HEK293 (cell line): ENCODE data around the gene ARHGDIA.

Source experiments
- GLIS2 ChIP-seq: fragments of 450-650 bp; formaldehyde crosslinking; IDR thresholded peaks from 2 replicates; pipeline ENCODE4 v1.5.1; 2016; ENCODE audit warnings: missing biosample characterization, missing genetic modification characterization
- KLF16 ChIP-seq: fragments of 450-650 bp; formaldehyde crosslinking; IDR thresholded peaks from 2 replicates; pipeline ENCODE4 v1.5.1; 2017; ENCODE audit warnings: missing biosample characterization, missing genetic modification characterization
- KLF7 ChIP-seq: fragments of 450-650 bp; formaldehyde crosslinking; IDR thresholded peaks from 2 replicates; pipeline ENCODE4 v1.5.1; 2016; ENCODE audit warnings: missing biosample characterization, missing genetic modification characterization, borderline replicate concordance
- KLF8 ChIP-seq: fragments of 450-650 bp; formaldehyde crosslinking; IDR thresholded peaks from 2 replicates; pipeline ENCODE4 v1.5.1; 2016; ENCODE audit warnings: missing biosample characterization, missing genetic modification characterization
- TRIM28 ChIP-seq: IDR thresholded peaks from 2 replicates; pipeline ENCODE4 v1.6.1; 2011; ENCODE audit warnings: low read length, control low read depth, borderline replicate concordance
- ZBTB17 ChIP-seq: fragments of 450-650 bp; formaldehyde crosslinking; IDR thresholded peaks from 2 replicates; pipeline ENCODE4 v1.5.1; 2016; ENCODE audit warnings: missing biosample characterization, missing genetic modification characterization
- ZBTB7A ChIP-seq: fragments of 450-650 bp; formaldehyde crosslinking; IDR thresholded peaks from 2 replicates; pipeline ENCODE4 v1.5.1; 2016; ENCODE audit warnings: low read depth, missing biosample characterization, missing genetic modification characterization
- ZFP3 ChIP-seq: fragments of 450-650 bp; formaldehyde crosslinking; IDR thresholded peaks from 2 replicates; pipeline ENCODE4 v1.5.1; 2016; ENCODE audit warnings: low read depth, missing biosample characterization, missing genetic modification characterization
- ZIC2 ChIP-seq: fragments of 450-650 bp; formaldehyde crosslinking; IDR thresholded peaks from 2 replicates; pipeline ENCODE4 v1.5.1; 2016; ENCODE audit warnings: missing biosample characterization, missing genetic modification characterization
- ZNF121 ChIP-seq: fragments of 450-650 bp; formaldehyde crosslinking; IDR thresholded peaks from 2 replicates; pipeline ENCODE4 v1.5.1; 2016; ENCODE audit warnings: missing biosample characterization, missing genetic modification characterization
- ZNF174 ChIP-seq: fragments of 450-650 bp; formaldehyde crosslinking; IDR thresholded peaks from 2 replicates; pipeline ENCODE4 v1.5.0; 2017; ENCODE audit warnings: missing biosample characterization, mild to moderate bottlenecking, missing genetic modification characterization
- ZNF214 ChIP-seq: fragments of 450-650 bp; formaldehyde crosslinking; IDR thresholded peaks from 2 replicates; pipeline ENCODE4 v1.5.1; 2017; ENCODE audit warnings: missing biosample characterization, mild to moderate bottlenecking, missing genetic modification characterization, borderline replicate concordance
- ZNF221 ChIP-seq: fragments of 450-650 bp; formaldehyde crosslinking; IDR thresholded peaks from 2 replicates; pipeline ENCODE4 v1.5.1; 2017; ENCODE audit warnings: missing biosample characterization, missing genetic modification characterization, borderline replicate concordance
- ZNF24 ChIP-seq: fragments of 450-650 bp; formaldehyde crosslinking; IDR thresholded peaks from 2 replicates; pipeline ENCODE4 v1.5.1; 2016; ENCODE audit warnings: missing biosample characterization, missing genetic modification characterization
- ZNF274 ChIP-seq, 2 experiments: fragments of 200-500 bp in 1 of 2; fragments of 450-650 bp in 1 of 2; sonication (Bioruptor generic) in 1 of 2; formaldehyde crosslinking in 1 of 2; IDR thresholded peaks; 2 replicates each; pipeline versions ENCODE4 v1.5.1 to v1.6.1; 2014 to 2016; ENCODE audit warnings: borderline replicate concordance in 1 of 2, inconsistent platforms in 1 of 2, low read length in 1 of 2, missing biosample characterization in 1 of 2, missing genetic modification characterization in 1 of 2
- ZNF354C ChIP-seq: fragments of 450-650 bp; formaldehyde crosslinking; IDR thresholded peaks from 2 replicates; pipeline ENCODE4 v1.5.1; 2016; ENCODE audit warnings: missing biosample characterization, missing genetic modification characterization, low read depth, borderline replicate concordance
- ZNF366 ChIP-seq: fragments of 450-650 bp; formaldehyde crosslinking; conservative IDR thresholded peaks from 2 replicates; pipeline ENCODE4 v1.5.1; 2016; ENCODE audit warnings: missing biosample characterization, missing genetic modification characterization
- ZNF423 ChIP-seq: fragments of 450-650 bp; formaldehyde crosslinking; IDR thresholded peaks from 2 replicates; pipeline ENCODE4 v1.5.1; 2016; ENCODE audit warnings: missing biosample characterization, missing genetic modification characterization
- ZNF521 ChIP-seq: fragments of 450-650 bp; formaldehyde crosslinking; IDR thresholded peaks from 2 replicates; pipeline ENCODE4 v1.5.1; 2017; ENCODE audit warnings: missing biosample characterization, mild to moderate bottlenecking, missing genetic modification characterization
- ZNF544 ChIP-seq: fragments of 450-650 bp; formaldehyde crosslinking; IDR thresholded peaks from 2 replicates; pipeline ENCODE4 v1.5.0; 2017; ENCODE audit warnings: missing biosample characterization, missing genetic modification characterization
- ZNF571 ChIP-seq: fragments of 450-650 bp; formaldehyde crosslinking; IDR thresholded peaks from 2 replicates; pipeline ENCODE4 v1.5.0; 2017; ENCODE audit warnings: missing biosample characterization, missing genetic modification characterization
- ZNF596 ChIP-seq: fragments of 450-650 bp; IDR thresholded peaks from 2 replicates; pipeline ENCODE4 v1.5.0; 2018; ENCODE audit warnings: missing biosample characterization, mild to moderate bottlenecking, missing genetic modification characterization, moderate library complexity
- ZNF670 ChIP-seq: fragments of 450-650 bp; formaldehyde crosslinking; IDR thresholded peaks from 2 replicates; pipeline ENCODE4 v1.5.1; 2016; ENCODE audit warnings: missing biosample characterization, missing genetic modification characterization, low read depth
- ZNF747 ChIP-seq: fragments of 450-650 bp; formaldehyde crosslinking; IDR thresholded peaks from 2 replicates; pipeline ENCODE4 v1.5.1; 2016; ENCODE audit warnings: missing biosample characterization, missing genetic modification characterization
- ZNF837 ChIP-seq: fragments of 450-650 bp; formaldehyde crosslinking; IDR thresholded peaks from 2 replicates; pipeline ENCODE4 v1.5.1; 2016; ENCODE audit warnings: missing biosample characterization, missing genetic modification characterization
- ZSCAN30 ChIP-seq: fragments of 450-650 bp; IDR thresholded peaks from 2 replicates; pipeline ENCODE4 v1.5.1; 2018; ENCODE audit warnings: missing biosample characterization, mild to moderate bottlenecking, missing genetic modification characterization, moderate library complexity
- TF ChIP-seq, protein P1 (sequence below): fragments of 450-650 bp; formaldehyde crosslinking; IDR thresholded peaks from 2 replicates; pipeline ENCODE4; 2016; ENCODE audit warnings: missing biosample characterization, missing genetic modification characterization
- TF ChIP-seq, protein P2 (sequence below): fragments of 450-650 bp; formaldehyde crosslinking; IDR thresholded peaks from 2 replicates; pipeline ENCODE4 v1.5.1; 2016; ENCODE audit warnings: missing biosample characterization, missing genetic modification characterization
- TF ChIP-seq, protein P3 (sequence below): IDR thresholded peaks from 2 replicates; pipeline ENCODE4 v1.6.1; 2011; ENCODE audit warnings: mild to moderate bottlenecking, low read depth, low read length, borderline replicate concordance
- TF ChIP-seq, protein P4 (sequence below): fragments of 450-650 bp; formaldehyde crosslinking; IDR thresholded peaks from 2 replicates; pipeline ENCODE4 v1.5.1; 2017; ENCODE audit warnings: missing biosample characterization, missing genetic modification characterization
- TF ChIP-seq, protein P5 (sequence below): fragments of 450-650 bp; formaldehyde crosslinking; IDR thresholded peaks from 2 replicates; pipeline ENCODE4 v1.5.1; 2016; ENCODE audit warnings: missing biosample characterization, missing genetic modification characterization, low read depth

The ARHGDIA gene

DNA sequence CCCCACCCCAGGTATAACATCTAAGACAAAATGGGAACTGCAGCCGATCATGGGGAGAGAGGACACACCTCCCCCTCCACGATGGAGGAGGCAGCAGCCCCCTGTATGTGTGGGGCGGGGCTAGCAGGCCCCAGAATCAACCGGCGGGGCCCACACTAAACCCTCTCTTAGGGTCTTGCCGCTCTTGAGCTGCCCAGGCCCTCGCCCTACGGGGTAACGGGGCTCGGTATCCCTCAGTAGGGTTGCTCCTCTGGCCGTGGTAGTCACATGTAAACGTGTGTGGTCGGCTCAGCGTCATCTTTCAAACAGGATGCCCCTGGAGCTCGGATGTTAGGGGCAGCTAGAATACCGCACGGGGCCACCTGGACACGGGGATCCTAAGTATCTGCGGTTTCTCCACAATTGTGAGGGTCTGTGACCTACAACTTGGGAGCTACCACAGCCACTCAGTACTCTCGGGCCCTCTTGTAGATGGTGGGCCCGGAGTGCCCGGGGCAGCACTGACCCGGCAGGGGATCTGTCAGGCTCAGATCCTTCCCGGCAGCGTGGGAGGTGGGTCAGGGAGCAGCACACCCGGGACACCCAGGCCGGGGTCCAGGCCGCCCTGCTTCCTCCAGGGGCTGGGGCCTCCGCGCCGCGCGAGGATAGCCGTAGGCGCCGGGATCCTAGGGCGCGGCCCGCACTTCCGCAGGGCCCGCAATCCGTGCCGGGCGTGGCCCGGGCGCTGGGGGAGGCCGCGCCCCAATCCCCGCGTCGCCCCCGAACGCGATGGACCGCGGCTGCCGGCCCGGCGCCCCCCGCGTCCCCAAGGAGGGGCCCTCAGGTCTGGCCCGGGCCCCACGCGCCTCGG is 781 bp downstream of the ARHGDIA start (continued):
- TF ChIP-seq, protein P1, sequence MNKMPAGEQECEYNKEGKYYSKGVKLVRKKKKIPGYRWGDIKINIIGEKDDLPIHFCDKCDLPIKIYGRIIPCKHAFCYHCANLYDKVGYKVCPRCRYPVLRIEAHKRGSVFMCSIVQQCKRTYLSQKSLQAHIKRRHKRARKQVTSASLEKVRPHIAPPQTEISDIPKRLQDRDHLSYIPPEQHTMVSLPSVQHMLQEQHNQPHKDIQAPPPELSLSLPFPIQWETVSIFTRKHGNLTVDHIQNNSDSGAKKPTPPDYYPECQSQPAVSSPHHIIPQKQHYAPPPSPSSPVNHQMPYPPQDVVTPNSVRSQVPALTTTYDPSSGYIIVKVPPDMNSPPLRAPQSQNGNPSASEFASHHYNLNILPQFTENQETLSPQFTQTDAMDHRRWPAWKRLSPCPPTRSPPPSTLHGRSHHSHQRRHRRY (tag by site-specific recombination), result no peak
- TF ChIP-seq ZSCAN30 (tag by site-specific recombination), result peak; percentile 36; the same call in 1 of the 2 replicates
- no peak for TF ChIP-seq ZNF214 (tag by site-specific recombination)
- no peak for TF ChIP-seq ZNF121
- TF ChIP-seq ZIC2 (tag by site-specific recombination), result peak; percentile 43; the same call in 1 of the 2 replicates
- TF ChIP-seq ZNF274 (IDR thresholded peaks at IDR 0.05; ENCODE audit: low read length), result no peak
- TF ChIP-seq ZNF274 (tag by site-specific recombination; IDR thresholded peaks at IDR 0.05; ENCODE audit: borderline replicate concordance), result no peak
- TF ChIP-seq KLF16 (tag by site-specific recombination), result no peak
- no peak for TF ChIP-seq ZNF571 (tag by site-specific recombination)
- peak; percentile 48; the same call in 1 of the 2 replicates for TF ChIP-seq ZBTB7A (tag by site-specific recombination)
- TF ChIP-seq, protein P2, sequence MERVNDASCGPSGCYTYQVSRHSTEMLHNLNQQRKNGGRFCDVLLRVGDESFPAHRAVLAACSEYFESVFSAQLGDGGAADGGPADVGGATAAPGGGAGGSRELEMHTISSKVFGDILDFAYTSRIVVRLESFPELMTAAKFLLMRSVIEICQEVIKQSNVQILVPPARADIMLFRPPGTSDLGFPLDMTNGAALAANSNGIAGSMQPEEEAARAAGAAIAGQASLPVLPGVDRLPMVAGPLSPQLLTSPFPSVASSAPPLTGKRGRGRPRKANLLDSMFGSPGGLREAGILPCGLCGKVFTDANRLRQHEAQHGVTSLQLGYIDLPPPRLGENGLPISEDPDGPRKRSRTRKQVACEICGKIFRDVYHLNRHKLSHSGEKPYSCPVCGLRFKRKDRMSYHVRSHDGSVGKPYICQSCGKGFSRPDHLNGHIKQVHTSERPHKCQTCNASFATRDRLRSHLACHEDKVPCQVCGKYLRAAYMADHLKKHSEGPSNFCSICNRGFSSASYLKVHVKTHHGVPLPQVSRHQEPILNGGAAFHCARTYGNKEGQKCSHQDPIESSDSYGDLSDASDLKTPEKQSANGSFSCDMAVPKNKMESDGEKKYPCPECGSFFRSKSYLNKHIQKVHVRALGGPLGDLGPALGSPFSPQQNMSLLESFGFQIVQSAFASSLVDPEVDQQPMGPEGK (tag by site-specific recombination), result peak; percentile 70
- no peak for TF ChIP-seq ZNF596 (tag by site-specific recombination)
- no peak for TF ChIP-seq ZFP3 (tag by site-specific recombination)
- TF ChIP-seq ZNF670 (tag by site-specific recombination), result no peak
- TF ChIP-seq KLF7 (tag by site-specific recombination), result 0 out of 2 replicates have a peak, but pooled peaks have one; percentile 21
- no peak for TF ChIP-seq ZNF354C (tag by site-specific recombination)
- no peak for TF ChIP-seq ZNF837
- no peak for TF ChIP-seq ZNF366
- TF ChIP-seq ZNF221 (tag by site-specific recombination), result no peak
- TF ChIP-seq ZNF521 (tag by site-specific recombination), result no peak
- no peak for TF ChIP-seq ZNF544 (tag by site-specific recombination)
- no peak for TF ChIP-seq ZNF174 (tag by site-specific recombination)
- peak; percentile 92 for TF ChIP-seq GLIS2
- TF ChIP-seq, protein P3, sequence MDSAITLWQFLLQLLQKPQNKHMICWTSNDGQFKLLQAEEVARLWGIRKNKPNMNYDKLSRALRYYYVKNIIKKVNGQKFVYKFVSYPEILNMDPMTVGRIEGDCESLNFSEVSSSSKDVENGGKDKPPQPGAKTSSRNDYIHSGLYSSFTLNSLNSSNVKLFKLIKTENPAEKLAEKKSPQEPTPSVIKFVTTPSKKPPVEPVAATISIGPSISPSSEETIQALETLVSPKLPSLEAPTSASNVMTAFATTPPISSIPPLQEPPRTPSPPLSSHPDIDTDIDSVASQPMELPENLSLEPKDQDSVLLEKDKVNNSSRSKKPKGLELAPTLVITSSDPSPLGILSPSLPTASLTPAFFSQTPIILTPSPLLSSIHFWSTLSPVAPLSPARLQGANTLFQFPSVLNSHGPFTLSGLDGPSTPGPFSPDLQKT, result no peak
- TF ChIP-seq, protein P4, sequence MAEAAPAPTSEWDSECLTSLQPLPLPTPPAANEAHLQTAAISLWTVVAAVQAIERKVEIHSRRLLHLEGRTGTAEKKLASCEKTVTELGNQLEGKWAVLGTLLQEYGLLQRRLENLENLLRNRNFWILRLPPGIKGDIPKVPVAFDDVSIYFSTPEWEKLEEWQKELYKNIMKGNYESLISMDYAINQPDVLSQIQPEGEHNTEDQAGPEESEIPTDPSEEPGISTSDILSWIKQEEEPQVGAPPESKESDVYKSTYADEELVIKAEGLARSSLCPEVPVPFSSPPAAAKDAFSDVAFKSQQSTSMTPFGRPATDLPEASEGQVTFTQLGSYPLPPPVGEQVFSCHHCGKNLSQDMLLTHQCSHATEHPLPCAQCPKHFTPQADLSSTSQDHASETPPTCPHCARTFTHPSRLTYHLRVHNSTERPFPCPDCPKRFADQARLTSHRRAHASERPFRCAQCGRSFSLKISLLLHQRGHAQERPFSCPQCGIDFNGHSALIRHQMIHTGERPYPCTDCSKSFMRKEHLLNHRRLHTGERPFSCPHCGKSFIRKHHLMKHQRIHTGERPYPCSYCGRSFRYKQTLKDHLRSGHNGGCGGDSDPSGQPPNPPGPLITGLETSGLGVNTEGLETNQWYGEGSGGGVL, result peak; percentile 10; the same call in 1 of the 2 replicates
- TF ChIP-seq TRIM28, result no peak
- TF ChIP-seq KLF8 (tag by site-specific recombination), result peak; percentile 77; the same call in 1 of the 2 replicates
- no peak for TF ChIP-seq ZNF24 (tag by site-specific recombination)
- no peak for TF ChIP-seq ZNF747 (tag by site-specific recombination)
- TF ChIP-seq ZNF423, result no peak
- no peak; the same call in 1 of the 2 replicates for TF ChIP-seq ZBTB17 (tag by site-specific recombination)
- TF ChIP-seq, protein P5, sequence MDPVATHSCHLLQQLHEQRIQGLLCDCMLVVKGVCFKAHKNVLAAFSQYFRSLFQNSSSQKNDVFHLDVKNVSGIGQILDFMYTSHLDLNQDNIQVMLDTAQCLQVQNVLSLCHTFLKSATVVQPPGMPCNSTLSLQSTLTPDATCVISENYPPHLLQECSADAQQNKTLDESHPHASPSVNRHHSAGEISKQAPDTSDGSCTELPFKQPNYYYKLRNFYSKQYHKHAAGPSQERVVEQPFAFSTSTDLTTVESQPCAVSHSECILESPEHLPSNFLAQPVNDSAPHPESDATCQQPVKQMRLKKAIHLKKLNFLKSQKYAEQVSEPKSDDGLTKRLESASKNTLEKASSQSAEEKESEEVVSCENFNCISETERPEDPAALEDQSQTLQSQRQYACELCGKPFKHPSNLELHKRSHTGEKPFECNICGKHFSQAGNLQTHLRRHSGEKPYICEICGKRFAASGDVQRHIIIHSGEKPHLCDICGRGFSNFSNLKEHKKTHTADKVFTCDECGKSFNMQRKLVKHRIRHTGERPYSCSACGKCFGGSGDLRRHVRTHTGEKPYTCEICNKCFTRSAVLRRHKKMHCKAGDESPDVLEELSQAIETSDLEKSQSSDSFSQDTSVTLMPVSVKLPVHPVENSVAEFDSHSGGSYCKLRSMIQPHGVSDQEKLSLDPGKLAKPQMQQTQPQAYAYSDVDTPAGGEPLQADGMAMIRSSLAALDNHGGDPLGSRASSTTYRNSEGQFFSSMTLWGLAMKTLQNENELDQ (tag by site-specific recombination), result no peak
